Measurements from ENCODE around the gene FBXO10.
"Not testable (repeated sequence)": the region's sequence is repeated elsewhere in the genome, so short reads cannot be mapped to it uniquely, and the experiment has no call there.

Gene FBXO10

GRCh38 chr9:37477987-37478619 is 98.1 kb downstream of the FBXO10 start:
- DNase-seq (ENCODE audit: low read depth, low spot score): not testable (repeated sequence)

- not testable (repeated sequence) for DNase-seq (ENCODE audit: low read depth, low spot score)
Observed at GRCh38 chr9:37477443-37477842, 98.7 kb downstream of the FBXO10 start.

GRCh38 chr9:37476930-37477329 is 99.2 kb downstream of the FBXO10 start:
- no peak for DNase-seq (ENCODE audit: low read depth, low spot score)

- no peak for DNase-seq (ENCODE audit: low read depth, low spot score)
Observed at GRCh38 chr9:37474438-37474837, 101.7 kb downstream of the FBXO10 start.

- DNase-seq (ENCODE audit: low read depth, low spot score): not testable (repeated sequence)
Observed at GRCh38 chr9:37473982-37474381, 102.2 kb downstream of the FBXO10 start.

- DNase-seq (ENCODE audit: low read depth, low spot score): no peak
Observed at GRCh38 chr9:37471942-37472684, 104.1 kb downstream of the FBXO10 start.

GRCh38 chr9:37468620-37469019 is 107.6 kb downstream of the FBXO10 start:
- no peak for DNase-seq (ENCODE audit: low read depth, low spot score)

GRCh38 chr9:37467530-37467929 is 108.7 kb downstream of the FBXO10 start:
- not testable (repeated sequence) for DNase-seq (ENCODE audit: low read depth, low spot score)

GRCh38 chr9:37466037-37466709 is 110.0 kb downstream of the FBXO10 start:
- no peak for DNase-seq (ENCODE audit: low read depth, low spot score)

GRCh38 chr9:37465249-37466036 is 110.7 kb downstream of the FBXO10 start, which contains the start of gene ZBTB5:
ZBTB5 (minus strand) TSS chr9:37465450; CDS start chr9:37442551, 22,899 bp downstream.
- peak; percentile 98 for DNase-seq (ENCODE audit: low read depth, low spot score)

- DNase-seq (ENCODE audit: low read depth, low spot score): peak; percentile 71
Observed at GRCh38 chr9:37464426-37465248, 111.5 kb downstream of the FBXO10 start.

GRCh38 chr9:37464006-37464405 is 112.2 kb downstream of the FBXO10 start:
- DNase-seq (ENCODE audit: low read depth, low spot score): no peak
